Epidermal melanocyte (primary cell): ENCODE results near the gene CDCA3.
A peak's percentile ranks its signal among the peaks of the same experiment; 100 is the strongest.

Source experiments
- DNase-seq: peaks from one replicate; pipeline ENCODE4 v3.0.0; 2011; ENCODE audit warnings: low spot score; ENCODE audit not compliant: insufficient read length

CDCA3 gene

DNA sequence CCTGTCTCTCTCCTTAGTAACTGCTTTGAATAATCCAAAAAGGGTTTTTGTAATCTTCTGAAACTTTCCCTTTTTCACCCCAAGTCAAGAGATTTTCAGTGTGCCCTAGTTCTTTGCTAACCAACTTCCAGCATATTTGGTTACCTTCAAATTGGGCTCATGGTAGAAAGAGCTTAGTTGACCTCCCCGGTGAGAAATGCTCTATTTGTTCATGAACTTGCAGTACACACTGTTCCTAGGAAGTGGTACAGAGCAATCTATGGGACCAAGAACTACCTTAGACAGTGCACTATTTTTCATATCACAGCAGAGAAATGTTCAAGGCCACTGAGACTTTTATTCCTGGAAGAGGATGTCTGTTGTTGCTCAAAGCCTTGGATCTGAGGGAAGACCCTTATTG is 2.5 kb upstream of the CDCA3 start:
- no peak for DNase-seq

GRCh38 chr12:6852651-6853354 is 1.7 kb upstream of the CDCA3 start:
- DNase-seq: peak; percentile 46

- DNase-seq: peak; percentile 97
Measured at GRCh38 chr12:6851921-6852650, 1.0 kb upstream of the CDCA3 start, which contains the start of gene USP5. Gene USP5 (plus strand): TSS chr12:6852150. CDS start chr12:6852180, 30 bp downstream.

GRCh38 chr12:6850796-6851152 is 312 bp downstream of the CDCA3 start:
- no peak for DNase-seq

- no peak for DNase-seq
Measured at GRCh38 chr12:6849976-6850560, 1.0 kb downstream of the CDCA3 start.

GRCh38 chr12:6849427-6849826 is 1.7 kb downstream of the CDCA3 start:
- no peak for DNase-seq

GRCh38 chr12:6847676-6848075 is 3.4 kb downstream of the CDCA3 start:
- no peak for DNase-seq

DNA sequence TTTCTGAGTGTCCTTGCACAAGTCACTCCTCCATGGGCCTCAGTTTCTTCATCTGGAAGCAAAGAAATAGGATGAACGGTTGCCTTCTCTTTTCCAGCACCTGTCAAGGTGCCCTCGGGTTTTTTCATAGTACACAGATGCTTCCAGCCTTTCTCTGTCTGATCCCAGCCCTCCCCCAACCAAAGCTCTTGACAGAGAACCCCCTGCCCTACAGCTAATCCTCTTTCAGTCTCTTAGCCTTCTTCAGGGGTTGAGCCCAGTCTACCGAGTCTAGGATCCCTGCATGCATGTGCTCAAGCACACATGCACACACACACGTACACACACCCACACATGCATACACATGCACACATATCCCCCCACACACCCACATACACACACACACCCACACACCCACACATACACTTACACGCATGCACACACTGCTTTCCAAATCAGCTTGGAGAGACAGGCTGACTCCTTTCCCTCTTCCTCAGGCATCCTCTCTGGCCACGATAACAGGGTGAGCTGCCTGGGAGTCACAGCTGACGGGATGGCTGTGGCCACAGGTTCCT is 4.7 kb downstream of the CDCA3 start:
- DNase-seq: no peak

DNA sequence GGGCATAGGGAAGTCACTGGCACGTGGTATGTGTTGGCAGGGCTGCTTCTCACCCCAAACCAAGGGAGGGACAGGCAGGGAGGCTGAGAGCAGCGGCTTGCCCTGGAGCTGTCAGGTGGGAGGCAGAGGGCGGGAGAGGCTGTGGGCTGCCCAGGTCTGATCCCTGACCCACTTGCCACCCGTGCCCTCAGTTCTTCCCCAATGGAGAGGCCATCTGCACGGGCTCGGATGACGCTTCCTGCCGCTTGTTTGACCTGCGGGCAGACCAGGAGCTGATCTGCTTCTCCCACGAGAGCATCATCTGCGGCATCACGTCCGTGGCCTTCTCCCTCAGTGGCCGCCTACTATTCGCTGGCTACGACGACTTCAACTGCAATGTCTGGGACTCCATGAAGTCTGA is 5.7 kb downstream of the CDCA3 start:
- no peak for DNase-seq

DNA sequence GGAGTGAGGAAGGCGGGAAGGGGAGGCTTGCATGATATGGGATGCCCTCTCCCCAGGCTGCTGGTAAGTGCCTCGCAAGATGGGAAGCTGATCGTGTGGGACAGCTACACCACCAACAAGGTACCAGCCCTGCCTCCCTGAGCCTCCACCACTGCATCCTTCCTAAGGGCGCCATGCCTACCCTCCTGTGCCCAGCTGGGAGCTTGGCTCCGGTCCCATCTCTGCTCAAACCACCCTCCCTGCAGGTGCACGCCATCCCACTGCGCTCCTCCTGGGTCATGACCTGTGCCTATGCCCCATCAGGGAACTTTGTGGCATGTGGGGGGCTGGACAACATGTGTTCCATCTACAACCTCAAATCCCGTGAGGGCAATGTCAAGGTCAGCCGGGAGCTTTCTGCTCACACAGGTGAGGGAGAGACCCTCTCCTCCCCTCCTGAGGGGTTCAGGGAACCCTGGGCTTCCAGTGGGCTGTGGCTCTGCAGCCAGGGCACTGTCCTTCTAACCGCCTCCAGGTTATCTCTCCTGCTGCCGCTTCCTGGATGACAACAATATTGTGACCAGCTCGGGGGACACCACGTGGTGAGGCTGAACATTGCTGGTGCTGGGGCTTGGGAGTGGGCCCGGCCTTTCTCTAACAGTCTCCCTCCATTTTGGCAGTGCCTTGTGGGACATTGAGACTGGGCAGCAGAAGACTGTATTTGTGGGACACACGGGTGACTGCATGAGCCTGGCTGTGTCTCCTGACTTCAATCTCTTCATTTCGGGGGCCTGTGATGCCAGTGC is 7.8 kb downstream of the CDCA3 start:
- no peak for DNase-seq

DNA sequence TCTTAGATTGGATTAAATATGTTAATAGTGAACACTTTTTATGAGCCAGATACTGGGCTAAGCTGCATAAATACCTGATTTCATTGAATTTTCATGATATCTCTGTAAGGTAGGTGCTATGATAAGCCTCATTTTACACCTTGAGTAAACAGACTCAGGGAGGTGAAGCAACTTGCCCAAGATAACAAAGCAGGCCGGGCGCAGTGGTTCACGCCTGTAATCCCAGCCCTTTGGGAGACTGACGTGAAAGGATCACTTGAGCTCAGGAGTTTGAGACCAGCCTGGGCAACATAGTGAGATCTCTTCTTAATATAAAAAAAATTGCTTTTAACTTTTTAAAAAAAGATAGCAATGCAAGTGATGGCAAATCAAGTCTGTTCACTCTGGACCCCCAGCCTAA is 9.0 kb downstream of the CDCA3 start:
- DNase-seq: no peak

GRCh38 chr12:6840761-6841515 is 10.1 kb downstream of the CDCA3 start, which contains the start of gene GNB3:
Gene GNB3 (plus strand): TSS chr12:6840925. CDS start chr12:6841288, 363 bp downstream.
- no peak for DNase-seq

- DNase-seq: no peak
Measured at GRCh38 chr12:6840330-6840729, 10.8 kb downstream of the CDCA3 start.

GRCh38 chr12:6839482-6840201 is 11.4 kb downstream of the CDCA3 start:
- no peak for DNase-seq

GRCh38 chr12:6838854-6839253 is 12.2 kb downstream of the CDCA3 start:
- DNase-seq: no peak

GRCh38 chr12:6837370-6838060 is 13.6 kb downstream of the CDCA3 start:
- DNase-seq: no peak

DNA sequence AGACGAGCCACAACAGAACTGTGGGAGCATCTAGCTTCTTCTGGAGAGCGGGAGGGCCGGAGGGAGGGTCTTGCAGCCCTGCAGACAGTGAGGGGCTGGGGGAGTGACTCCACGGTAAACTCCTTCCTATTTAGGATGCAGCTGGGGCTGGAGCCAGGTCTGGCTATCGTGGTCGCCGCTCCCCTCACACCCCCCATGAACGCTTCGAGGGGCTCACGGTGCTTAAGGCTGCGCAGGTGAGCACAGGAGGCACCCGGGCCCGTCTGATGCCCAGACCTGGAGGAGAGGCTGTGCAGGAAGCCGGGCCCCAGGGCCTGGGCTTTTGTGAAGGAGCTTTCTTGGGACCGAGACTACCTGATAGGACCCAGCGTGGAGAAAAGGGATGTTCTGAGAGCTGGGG is 14.2 kb downstream of the CDCA3 start:
- no peak for DNase-seq

DNA sequence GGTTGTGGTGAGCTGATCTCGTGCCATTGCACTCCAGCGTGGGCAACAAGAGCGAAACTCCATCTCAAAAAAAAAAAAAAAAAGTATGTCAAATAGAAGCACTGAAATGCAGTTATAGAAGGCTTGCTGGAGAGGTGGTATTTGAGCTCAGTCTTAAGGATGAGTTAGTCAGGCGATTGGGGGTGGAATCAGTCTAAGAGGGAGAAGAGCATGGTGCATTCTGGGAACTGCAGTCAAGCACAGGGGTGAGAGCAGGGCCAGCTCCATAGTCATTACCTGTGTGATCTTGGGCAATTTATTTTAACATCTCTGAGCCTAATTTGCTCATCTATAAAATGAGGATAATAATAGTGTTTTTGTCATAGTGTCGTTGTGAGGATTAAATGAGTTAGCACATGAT is 16.2 kb downstream of the CDCA3 start:
- no peak for DNase-seq

DNA sequence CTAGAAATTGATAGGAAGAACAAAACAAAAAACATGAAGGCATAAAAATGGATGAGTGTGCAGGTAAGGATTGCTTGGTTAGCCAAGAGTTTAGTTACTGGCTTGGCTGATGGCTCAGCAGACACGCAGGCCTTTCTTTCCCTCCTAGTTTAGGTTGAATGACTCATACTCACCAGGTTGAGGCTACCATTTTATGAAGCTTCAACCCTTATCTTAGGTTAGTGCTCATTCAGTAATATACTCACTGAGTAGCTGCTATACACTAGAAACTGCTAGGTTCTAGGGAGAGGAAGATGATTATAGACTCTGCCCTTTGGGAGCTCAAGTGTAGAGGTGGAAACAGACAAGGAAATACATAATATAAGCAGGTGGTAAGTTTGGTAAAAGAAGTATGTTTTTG is 16.8 kb downstream of the CDCA3 start:
- DNase-seq: no peak
